Measurements from ENCODE around the gene HNRNPL.

- TF ChIP-seq CTCF (IDR thresholded peaks at IDR 0.05; ENCODE audit: poor library complexity) (no peak), EZH2 (IDR thresholded peaks at IDR 0.05; ENCODE audit: borderline replicate concordance) (no peak)
Measured at GRCh38 chr19:38853214-38853613, 3.4 kb upstream of the HNRNPL start.

Data from hepatocyte (in vitro differentiated cells).